A673 (cell line): ENCODE measurements around the gene MORN2. TPM values are rescaled to one million over a fixed set of nuclear protein-coding genes. Genes with fewer than 3 reads are reported as not detected.

Experiments
- BruUV-seq: library from RNA; stranded (reverse); fragments of 400-500 nt; replicated peaks from 2 replicates; lab custom pipeline; 2021; lab: Mats Ljungman, UMichigan
- CTCF ChIA-PET: fragments of 300-600 bp; sonication (Branson Sonifier 250); formaldehyde crosslinking; loops from one replicate; lab custom pipeline; 2022; ENCODE audit warnings: antibody characterized with exemption; lab: Charles Lee
- POLR2A ChIA-PET: fragments of 300-600 bp; sonication (Branson Sonifier 250); formaldehyde crosslinking; loops from one replicate; lab custom pipeline; 2022; ENCODE audit warnings: antibody characterized with exemption; ENCODE audit not compliant: low non-redundant PET; lab: Charles Lee
- DNase-seq: peaks from one replicate; pipeline ENCODE4 v3.0.0-alpha.2; 2015; ENCODE audit warnings: low spot score
- H3K27ac ChIP-seq: fragments of 200-600 bp; sonication (generic); 2 replicates; pipeline ENCODE4 v1.5.1; 2016; ENCODE audit warnings: mixed run types, low read depth, mild to moderate bottlenecking, mixed read lengths, antibody characterized with exemption, low read length; ENCODE audit not compliant: poor library complexity, severe bottlenecking
- H3K27me3 ChIP-seq: fragments of 200-600 bp; sonication (generic); replicated peaks from 2 replicates; pipeline ENCODE4 v1.6.1; 2017; ENCODE audit warnings: mixed run types, low read depth, mild to moderate bottlenecking, mixed read lengths, antibody characterized with exemption, low read length; ENCODE audit not compliant: insufficient read depth, poor library complexity
- H3K36me3 ChIP-seq: fragments of 200-600 bp; sonication (generic); 2 replicates; pipeline ENCODE4 v1.6.1; 2016; ENCODE audit warnings: mixed run types, mild to moderate bottlenecking, mixed read lengths, antibody characterized with exemption, low read length; ENCODE audit not compliant: insufficient read depth, poor library complexity, severe bottlenecking
- H3K4me1 ChIP-seq: fragments of 200-600 bp; sonication (generic); 2 replicates; pipeline ENCODE4 v1.6.1; 2017; ENCODE audit warnings: mixed run types, mild to moderate bottlenecking, mixed read lengths, antibody characterized with exemption, low read length; ENCODE audit not compliant: insufficient read depth, poor library complexity, severe bottlenecking
- H3K4me3 ChIP-seq: fragments of 200-600 bp; sonication (generic); 2 replicates; pipeline ENCODE4 v1.5.1; 2016; ENCODE audit warnings: low read depth, mixed run types, mild to moderate bottlenecking, mixed read lengths, low read length; ENCODE audit not compliant: poor library complexity, severe bottlenecking
- H3K9me3 ChIP-seq: fragments of 200-600 bp; sonication (generic); 2 replicates; pipeline ENCODE4 v1.6.1; 2016; ENCODE audit warnings: mixed run types, low read depth, mild to moderate bottlenecking, mixed read lengths, antibody characterized with exemption, low read length; ENCODE audit not compliant: poor library complexity, severe bottlenecking
- CTCF ChIP-seq: fragments of 300-800, 200-600 bp; sonication (generic); conservative IDR thresholded peaks from 2 replicates; pipeline ENCODE4 v1.5.1; 2017; ENCODE audit warnings: low read depth, mild to moderate bottlenecking, antibody characterized with exemption, low read length, moderate library complexity, mixed read lengths
- EZH2 ChIP-seq: fragments of 200-600 bp; sonication (generic); IDR thresholded peaks from 2 replicates; pipeline ENCODE4 v1.6.1; 2017; ENCODE audit warnings: borderline replicate concordance, low read depth, mild to moderate bottlenecking, mixed read lengths, antibody characterized with exemption, low read length; ENCODE audit not compliant: poor library complexity, severe bottlenecking
- intact Hi-C: fragments of 100-400 bp; cut with micrococcal nuclease; formaldehyde crosslinking; loops from one replicate; pipeline ENCODE4 v1.10.0; 2022; ENCODE audit not compliant: unreplicated experiment
- total RNA-seq: library from RNA; stranded (reverse); gene quantifications from 2 replicates; pipeline ENCODE4 v1.2.3, GENCODE V29; 2021

MORN2 gene
- total RNA-seq, 1 experiment from 2014 or later: 29.0 TPM

- no peaks in the 10 kb centered on the region for H3K4me1 ChIP-seq
- H3K27me3 ChIP-seq: no peaks in the 10 kb centered on the region
- no peak for TF ChIP-seq CTCF
- TF ChIP-seq EZH2: no peak
- DNase-seq: no peak
- no peaks in the 10 kb centered on the region for H3K9me3 ChIP-seq
- H3K27ac ChIP-seq: no peak overlapping the region
- no TSS peak for BruUV-seq
- intact Hi-C loops: no loop called here
- ChIA-PET CTCF (no interaction called here), POLR2A (interaction anchor here (0.6 kb wide), 1 partner anchor 826 kb away, joined by 3 read pairs; no protein-coding TSS in a partner anchor)
- no peaks in the 10 kb centered on the region for H3K36me3 ChIP-seq
- H3K4me3 ChIP-seq: no peak overlapping the region
These were observed 46.6 kb downstream of the MORN2 start for GRCh38 chr2:38922389-38922788.

DNA sequence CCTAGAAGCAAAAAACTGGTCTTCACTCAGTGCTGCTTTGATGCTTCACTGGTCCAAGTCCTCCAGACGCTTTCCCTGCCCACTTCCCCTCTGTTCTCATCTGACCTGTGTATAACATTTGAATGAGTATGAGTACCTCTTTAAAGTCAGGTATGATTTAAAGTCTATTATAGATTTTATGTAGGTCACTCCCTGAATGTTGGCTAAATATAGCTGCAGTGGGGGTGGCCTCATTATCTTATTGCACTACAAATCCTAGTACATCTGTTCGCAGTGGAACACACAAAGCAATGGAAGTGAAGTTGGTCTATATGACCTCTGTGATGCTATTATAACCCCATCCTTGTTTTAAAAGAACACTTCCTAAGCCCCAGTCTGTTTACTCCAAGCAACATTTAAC is 47.1 kb downstream of the MORN2 start:
- H3K27ac ChIP-seq: no peak overlapping the region
- BruUV-seq: no TSS peak

GRCh38 chr2:38925982-38926381 is 50.2 kb downstream of the MORN2 start:
- H3K4me1 ChIP-seq: no peaks in the 10 kb centered on the region
- ChIA-PET POLR2A (no interaction called here), CTCF (no interaction called here)
- H3K4me3 ChIP-seq: no peak overlapping the region
- H3K9me3 ChIP-seq: no peaks in the 10 kb centered on the region
- H3K27me3 ChIP-seq: no peaks in the 10 kb centered on the region
- H3K36me3 ChIP-seq: no peaks in the 10 kb centered on the region
- intact Hi-C loops: no loop called here
- no peak for DNase-seq
- H3K27ac ChIP-seq: no peak overlapping the region
- TF ChIP-seq EZH2 (no peak), CTCF (no peak)
- no TSS peak for BruUV-seq

More for the DNA sequence above, 47.1 kb downstream of the MORN2 start:
- no peak for DNase-seq
- H3K27me3 ChIP-seq: no peaks in the 10 kb centered on the region
- intact Hi-C loops: no loop called here
- no peak overlapping the region for H3K4me3 ChIP-seq
- CTCF ChIA-PET: no interaction called here
- TF ChIP-seq EZH2: no peak
- no peak for TF ChIP-seq CTCF
- H3K36me3 ChIP-seq: no peaks in the 10 kb centered on the region
- no peaks in the 10 kb centered on the region for H3K9me3 ChIP-seq
- no peaks in the 10 kb centered on the region for H3K4me1 ChIP-seq
- POLR2A ChIA-PET: interaction anchor here (0.6 kb wide), 1 partner anchor 826 kb away, joined by 3 read pairs; no protein-coding TSS in a partner anchor
